GM19468 (cell line): ENCODE results near the gene CLDN25.

ENCODE experiments used
- ATAC-seq: cut with Tn5 transposase; IDR thresholded peaks from one replicate; pipeline ENCODE4 v1.9.1; 2021; ENCODE audit warnings: mild to moderate bottlenecking, moderate library complexity, moderate number of reproducible peaks; ENCODE audit not compliant: unreplicated experiment; ENCODE audit errors: extremely low read depth

The CLDN25 gene

DNA sequence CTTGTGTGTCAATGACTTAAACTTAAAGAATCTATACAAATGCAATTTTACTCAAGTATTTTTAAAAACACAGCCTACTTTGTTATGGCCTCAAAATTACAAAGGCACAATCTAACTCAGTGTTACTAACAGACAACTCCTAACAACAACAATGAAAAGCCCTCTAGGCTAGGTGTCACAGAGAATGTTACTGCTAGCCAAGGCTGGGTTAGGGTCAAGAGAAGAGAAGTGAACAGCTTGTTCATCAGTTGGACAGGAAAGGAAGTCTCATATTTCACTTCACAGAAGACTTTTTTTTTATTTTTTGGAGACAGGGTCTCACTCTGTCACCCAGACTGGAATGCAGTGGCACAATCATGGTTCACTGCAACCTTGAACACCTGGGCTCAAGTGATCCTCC, 26.0 kb downstream of the CLDN25 start:
- no peak for ATAC-seq

DNA sequence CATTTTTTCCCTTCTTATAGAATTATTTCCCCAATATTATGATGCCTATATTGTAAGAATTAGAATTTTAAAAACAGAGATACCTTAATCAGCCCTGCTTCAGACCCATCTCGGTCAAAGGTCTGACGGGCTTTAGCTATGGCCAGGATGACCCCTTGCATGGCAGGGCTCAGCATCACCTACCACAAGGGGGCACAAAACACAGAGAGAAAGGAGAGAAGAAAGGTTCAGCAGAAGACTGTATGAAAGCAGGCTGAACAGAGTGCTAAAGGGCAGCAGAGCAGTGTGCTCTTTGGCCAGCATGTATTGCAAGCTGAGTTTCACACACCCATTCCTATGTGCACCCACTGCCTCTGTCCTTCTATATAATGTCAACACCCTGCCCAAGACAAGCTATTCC, 26.8 kb downstream of the CLDN25 start:
- ATAC-seq, result no peak

DNA sequence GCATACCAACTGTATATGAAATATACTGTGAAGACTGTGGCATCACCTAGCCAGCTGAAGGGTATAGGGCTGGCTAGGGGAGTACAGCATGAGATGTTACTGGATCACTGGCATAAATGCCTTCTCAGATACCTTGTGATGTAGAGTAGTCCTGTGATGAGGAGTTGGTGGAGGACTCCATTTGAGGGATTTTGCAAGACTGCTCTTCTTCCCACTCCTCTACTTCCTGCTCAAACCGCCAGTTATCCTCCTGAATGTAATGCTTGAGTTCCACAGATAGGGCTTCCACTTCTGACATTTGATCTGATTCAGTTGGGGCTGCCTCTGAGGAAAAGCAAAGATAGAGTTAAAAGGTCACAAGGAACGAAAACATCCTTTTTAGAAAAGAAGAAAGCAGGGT, 29.3 kb downstream of the CLDN25 start:
- no peak for ATAC-seq

- ATAC-seq, result no peak
Measured at GRCh38 chr11:113814181-113814580, 34.6 kb downstream of the CLDN25 start.

- no peak for ATAC-seq
Measured at GRCh38 chr11:113817162-113817561, 37.6 kb downstream of the CLDN25 start.

GRCh38 chr11:113817626-113818025, 38.0 kb downstream of the CLDN25 start:
- ATAC-seq, result no peak

GRCh38 chr11:113818426-113818825, 38.8 kb downstream of the CLDN25 start:
- ATAC-seq, result no peak

DNA sequence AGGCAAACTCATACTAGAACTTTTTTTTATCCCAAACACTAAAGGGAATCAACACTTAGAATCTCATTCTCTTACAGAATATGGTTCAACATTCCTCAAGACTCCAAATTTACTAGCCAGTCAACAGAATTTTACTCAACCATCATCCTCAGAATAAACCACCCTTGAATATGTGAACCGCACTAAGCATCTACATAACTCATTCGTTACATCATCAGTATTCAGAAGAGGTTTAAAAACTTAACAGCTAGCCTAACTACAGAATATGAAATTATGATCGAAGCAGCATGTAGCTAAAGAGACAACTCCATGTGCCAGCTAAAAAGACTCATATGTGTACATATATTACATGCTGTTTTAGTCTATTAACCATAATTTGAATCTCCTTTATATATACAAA, 47.9 kb downstream of the CLDN25 start:
- no peak for ATAC-seq

DNA sequence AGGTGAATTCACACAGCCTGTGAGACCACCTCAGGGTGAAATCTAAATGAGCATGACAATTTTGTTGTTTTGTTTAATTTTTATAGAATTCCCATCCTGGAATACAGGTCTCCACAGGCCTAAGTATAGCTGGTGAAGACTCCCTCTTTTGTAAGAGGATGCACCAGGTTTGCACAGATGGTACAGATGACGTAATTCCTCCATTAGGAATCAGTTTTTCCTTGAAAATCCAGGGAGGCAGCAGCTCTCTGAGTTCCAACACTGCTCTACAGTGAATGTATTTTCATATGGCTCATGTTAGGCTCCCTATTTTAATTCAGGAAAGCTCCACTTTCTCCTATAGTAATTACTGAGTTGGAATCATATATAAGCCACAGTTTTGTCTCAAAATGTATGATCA, 48.6 kb downstream of the CLDN25 start:
- ATAC-seq, result no peak

DNA sequence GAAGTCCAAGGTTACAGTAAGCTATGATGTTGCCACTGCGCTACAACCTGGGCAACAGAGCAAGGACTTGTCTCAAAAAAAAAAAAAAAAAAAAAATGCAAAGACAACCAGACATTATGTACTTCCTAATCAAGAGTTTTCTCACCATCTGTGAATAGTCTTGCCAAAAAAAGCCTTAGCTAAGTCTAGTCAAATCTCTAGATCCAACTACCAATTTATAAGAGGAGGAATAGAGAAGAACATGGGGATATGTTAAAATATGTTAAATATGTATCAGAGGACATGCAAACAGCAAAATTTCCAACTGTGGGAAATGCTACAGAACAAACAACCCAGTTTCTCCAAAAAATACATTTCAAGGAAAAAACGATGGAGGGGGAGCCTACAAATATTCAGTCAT, 50.2 kb downstream of the CLDN25 start:
- no peak for ATAC-seq
